Measurements from ENCODE around the gene EIF3K. TPM values are rescaled to one million over a fixed set of nuclear protein-coding genes. Genes with fewer than 3 reads are reported as not detected.
A peak's percentile ranks its signal among the peaks of the same experiment; 100 is the strongest.

Gene EIF3K
- total and polyA plus RNA-seq, 4 experiments from 2014 or later: 320 to 424 (median 352) TPM

- no peaks in the 10 kb centered on the region for H3K36me3 ChIP-seq (ENCODE audit: insufficient read depth, low read length)
- no peak overlapping the region for H3K4me3 ChIP-seq (ENCODE audit: low read length in 2 of 2)
- Mint-ChIP-seq H3K4me3 (peak overlapping the region in 4 of 8 donors; percentile 12 to 69 (median 38)), H3K9me3 (no peaks in the 10 kb centered on the region), H3K36me3 (peaks cover 5 to 23% of the 10 kb centered on the region in 2 donors), H3K27me3 (no peaks in the 10 kb centered on the region), H3K4me1 (peaks cover 70 to 99% (median 90%) of the 10 kb centered on the region in 4 donors), H3K27ac (peak overlapping the region; percentile 29 to 97 (median 77))
- no peak for DNase-seq
- POLR2A ChIA-PET (ENCODE audit: partially characterized antibody): interaction anchor here (1.5 to 1.6 kb wide), 3 partner anchors 10 to 60 kb away, joined by 3 to 6 read pairs (median 4); partner anchors contain the start of genes ACTN4 and EIF3K
- H3K27ac ChIP-seq (ENCODE audit: low read depth, low read length): peak overlapping the region; percentile 61
- no peaks in the 10 kb centered on the region for H3K9me3 ChIP-seq (ENCODE audit: control insufficient read depth in 1 of 2, low read length in 2 of 2)
- H3K4me1 ChIP-seq (ENCODE audit: insufficient read depth, low read length): peaks cover 100% of the 10 kb centered on the region
- H3K27me3 ChIP-seq (ENCODE audit: insufficient read depth, low read length): no peaks in the 10 kb centered on the region
- CTCF ChIA-PET (ENCODE audit: partially characterized antibody): interaction anchor here (1.1 to 1.6 kb wide), 2 partner anchors 8 to 10 kb away, joined by 3 read pairs; no protein-coding TSS in a partner anchor
- intact Hi-C loops (cut with micrococcal nuclease): no loop called here
Observed at GRCh38 chr19:38678891-38679494, 60.0 kb downstream of the EIF3K start.

GRCh38 chr19:38679839-38680238, 60.9 kb downstream of the EIF3K start:
- H3K4me1 Mint-ChIP-seq: peaks cover 70 to 99% (median 90%) of the 10 kb centered on the region in 4 donors
- H3K27ac ChIP-seq (ENCODE audit: low read depth, low read length): peak overlapping the region; percentile 61
- no peaks in the 10 kb centered on the region for H3K36me3 ChIP-seq (ENCODE audit: insufficient read depth, low read length)

GRCh38 chr19:38682195-38682867, 63.3 kb downstream of the EIF3K start:
- no peaks in the 10 kb centered on the region for H3K9me3 ChIP-seq (ENCODE audit: control insufficient read depth in 1 of 2, low read length in 2 of 2)
- ChIA-PET CTCF (ENCODE audit: partially characterized antibody) (interaction anchor here (0.6 to 3.6 kb wide), 3 partner anchors 17 to 167 kb away, joined by 3 to 17 read pairs (median 6); no protein-coding TSS in a partner anchor), POLR2A (ENCODE audit: partially characterized antibody) (interaction anchor here (0.6 to 3.4 kb wide), 6 partner anchors 8 to 33 kb away, joined by 3 to 20 read pairs (median 6); no protein-coding TSS in a partner anchor)
- Mint-ChIP-seq H3K9me3 (no peaks in the 10 kb centered on the region), H3K4me3 (peak overlapping the region in 6 of 8 donors; percentile 25 to 64 (median 42)), H3K27me3 (no peaks in the 10 kb centered on the region), H3K27ac (peak overlapping the region; percentile 89 to 97 (median 94)), H3K36me3 (peaks cover 5 to 16% of the 10 kb centered on the region in 2 donors), H3K4me1 (peaks cover 65 to 99% (median 85%) of the 10 kb centered on the region in 4 donors)
- H3K4me1 ChIP-seq (ENCODE audit: insufficient read depth, low read length): peaks cover 100% of the 10 kb centered on the region
- no peaks in the 10 kb centered on the region for H3K36me3 ChIP-seq (ENCODE audit: insufficient read depth, low read length)
- peak overlapping the region; percentile 44 for H3K27ac ChIP-seq (ENCODE audit: low read depth, low read length)
- no peak for DNase-seq
- no peak overlapping the region for H3K4me3 ChIP-seq (ENCODE audit: low read length in 2 of 2)
- H3K27me3 ChIP-seq (ENCODE audit: insufficient read depth, low read length): no peaks in the 10 kb centered on the region
- intact Hi-C loops (cut with micrococcal nuclease): no loop called here

More at GRCh38 chr19:38679839-38680238, 60.9 kb downstream of the EIF3K start:
- POLR2A ChIA-PET (ENCODE audit: partially characterized antibody): interaction anchor here (1.1 to 3.4 kb wide), 5 partner anchors 8 to 190 kb away, joined by 3 to 16 read pairs (median 4); no protein-coding TSS in a partner anchor
- Histone ChIP-seq H3K4me1 (ENCODE audit: insufficient read depth, low read length) (peaks cover 100% of the 10 kb centered on the region), H3K9me3 (ENCODE audit: control insufficient read depth in 1 of 2, low read length in 2 of 2) (no peaks in the 10 kb centered on the region), H3K27me3 (ENCODE audit: insufficient read depth, low read length) (no peaks in the 10 kb centered on the region), H3K4me3 (ENCODE audit: low read length in 2 of 2) (no peak overlapping the region)
- H3K27ac Mint-ChIP-seq: peak overlapping the region in 6 of 7 donors; percentile 43 to 97 (median 92)
- no peaks in the 10 kb centered on the region for H3K9me3 Mint-ChIP-seq
- CTCF ChIA-PET (ENCODE audit: partially characterized antibody): interaction anchor here (0.7 kb wide), 1 partner anchor 164 kb away, joined by 3 read pairs; no protein-coding TSS in a partner anchor
- no peak for DNase-seq
- peak overlapping the region in 7 of 8 donors; percentile 15 to 64 (median 50) for H3K4me3 Mint-ChIP-seq
- no peaks in the 10 kb centered on the region for H3K27me3 Mint-ChIP-seq
- intact Hi-C loops (cut with micrococcal nuclease): loop anchor here (2.0 kb wide), 1 partner anchor 43 kb away; no protein-coding TSS in a partner anchor
- peaks cover 5 to 21% of the 10 kb centered on the region in 2 donors for H3K36me3 Mint-ChIP-seq

- H3K4me3 Mint-ChIP-seq: peak overlapping the region in 6 of 8 donors; percentile 25 to 80 (median 44)
- CTCF ChIA-PET (ENCODE audit: partially characterized antibody): interaction anchor here (0.6 to 3.6 kb wide), 4 partner anchors 11 to 48 kb away, joined by 3 to 17 read pairs (median 4); no protein-coding TSS in a partner anchor
- H3K4me1 Mint-ChIP-seq: peaks cover 65 to 99% (median 84%) of the 10 kb centered on the region in 4 donors
- Histone ChIP-seq H3K36me3 (ENCODE audit: insufficient read depth, low read length) (no peaks in the 10 kb centered on the region), H3K4me1 (ENCODE audit: insufficient read depth, low read length) (peaks cover 100% of the 10 kb centered on the region), H3K27ac (ENCODE audit: low read depth, low read length) (peak overlapping the region; percentile 44), H3K4me3 (ENCODE audit: low read length in 2 of 2) (no peak overlapping the region), H3K9me3 (ENCODE audit: control insufficient read depth in 1 of 2, low read length in 2 of 2) (no peaks in the 10 kb centered on the region), H3K27me3 (ENCODE audit: insufficient read depth, low read length) (no peaks in the 10 kb centered on the region)
- POLR2A ChIA-PET (ENCODE audit: partially characterized antibody): interaction anchor here (1.0 to 3.4 kb wide), 7 partner anchors 8 to 144 kb away, joined by 3 to 16 read pairs (median 4); partner anchors contain the start of gene ACTN4
- H3K27me3 Mint-ChIP-seq: no peaks in the 10 kb centered on the region
- intact Hi-C loops (cut with micrococcal nuclease): no loop called here
- H3K9me3 Mint-ChIP-seq: no peaks in the 10 kb centered on the region
- no peak for DNase-seq
- peaks cover 5 to 16% of the 10 kb centered on the region in 2 donors for H3K36me3 Mint-ChIP-seq
- peak overlapping the region; percentile 89 to 97 (median 96) for H3K27ac Mint-ChIP-seq
Observed at GRCh38 chr19:38682872-38683392, 63.9 kb downstream of the EIF3K start.

- H3K4me3 ChIP-seq (ENCODE audit: low read length in 2 of 2): no peak overlapping the region
- H3K27ac ChIP-seq (ENCODE audit: low read depth, low read length): peak overlapping the region; percentile 58
- no peaks in the 10 kb centered on the region for H3K36me3 ChIP-seq (ENCODE audit: insufficient read depth, low read length)
- Mint-ChIP-seq H3K9me3 (no peaks in the 10 kb centered on the region), H3K4me3 (peak overlapping the region in 7 of 8 donors; percentile 35 to 80 (median 53)), H3K4me1 (peaks cover 59 to 94% (median 79%) of the 10 kb centered on the region in 4 donors), H3K36me3 (peaks cover 5 to 11% of the 10 kb centered on the region in 2 donors), H3K27ac (peak overlapping the region; percentile 89 to 97 (median 96)), H3K27me3 (no peaks in the 10 kb centered on the region)
- intact Hi-C loops (cut with micrococcal nuclease): no loop called here
- peak in 2 of 5 donors; percentile 35 to 89 for DNase-seq
- H3K4me1 ChIP-seq (ENCODE audit: insufficient read depth, low read length): peaks cover 98% of the 10 kb centered on the region
- POLR2A ChIA-PET (ENCODE audit: partially characterized antibody): interaction anchor here (0.7 to 2.5 kb wide), 7 partner anchors 9 to 145 kb away, joined by 3 to 7 read pairs (median 3); partner anchors contain the start of gene ACTN4
- no peaks in the 10 kb centered on the region for H3K9me3 ChIP-seq (ENCODE audit: control insufficient read depth in 1 of 2, low read length in 2 of 2)
- H3K27me3 ChIP-seq (ENCODE audit: insufficient read depth, low read length): no peaks in the 10 kb centered on the region
- CTCF ChIA-PET (ENCODE audit: partially characterized antibody): interaction anchor here (1.2 to 3.6 kb wide), 3 partner anchors 10 to 48 kb away, joined by 3 to 17 read pairs (median 5); no protein-coding TSS in a partner anchor
Observed at GRCh38 chr19:38683393-38684077, 64.5 kb downstream of the EIF3K start.

- no peaks in the 10 kb centered on the region for H3K27me3 ChIP-seq (ENCODE audit: insufficient read depth, low read length)
- ChIA-PET CTCF (ENCODE audit: partially characterized antibody) (interaction anchor here (1.2 to 3.6 kb wide), 3 partner anchors 10 to 49 kb away, joined by 3 to 17 read pairs (median 5); no protein-coding TSS in a partner anchor), POLR2A (ENCODE audit: partially characterized antibody) (interaction anchor here (0.7 to 2.5 kb wide), 5 partner anchors 10 to 146 kb away, joined by 3 to 7 read pairs (median 3); partner anchors contain the start of gene ACTN4)
- intact Hi-C loops (cut with micrococcal nuclease): no loop called here
- DNase-seq: peak in 4 of 5 donors; percentile 46 to 76 (median 50)
- Mint-ChIP-seq H3K4me1 (peaks cover 57 to 92% (median 76%) of the 10 kb centered on the region in 4 donors), H3K27me3 (no peaks in the 10 kb centered on the region), H3K9me3 (no peaks in the 10 kb centered on the region), H3K36me3 (peaks cover 5 to 11% of the 10 kb centered on the region in 2 donors), H3K27ac (peak overlapping the region; percentile 89 to 97 (median 96)), H3K4me3 (peak overlapping the region in 6 of 8 donors; percentile 35 to 80 (median 52))
- no peaks in the 10 kb centered on the region for H3K9me3 ChIP-seq (ENCODE audit: control insufficient read depth in 1 of 2, low read length in 2 of 2)
- no peaks in the 10 kb centered on the region for H3K36me3 ChIP-seq (ENCODE audit: insufficient read depth, low read length)
- no peak overlapping the region for H3K4me3 ChIP-seq (ENCODE audit: low read length in 2 of 2)
- peaks cover 98% of the 10 kb centered on the region for H3K4me1 ChIP-seq (ENCODE audit: insufficient read depth, low read length)
- H3K27ac ChIP-seq (ENCODE audit: low read depth, low read length): peak overlapping the region; percentile 58
Observed at GRCh38 chr19:38684078-38684861, 65.3 kb downstream of the EIF3K start.

Data from CD4-positive, alpha-beta memory T cell (primary cell).